ENCODE data around the gene RBL2.

DNA sequence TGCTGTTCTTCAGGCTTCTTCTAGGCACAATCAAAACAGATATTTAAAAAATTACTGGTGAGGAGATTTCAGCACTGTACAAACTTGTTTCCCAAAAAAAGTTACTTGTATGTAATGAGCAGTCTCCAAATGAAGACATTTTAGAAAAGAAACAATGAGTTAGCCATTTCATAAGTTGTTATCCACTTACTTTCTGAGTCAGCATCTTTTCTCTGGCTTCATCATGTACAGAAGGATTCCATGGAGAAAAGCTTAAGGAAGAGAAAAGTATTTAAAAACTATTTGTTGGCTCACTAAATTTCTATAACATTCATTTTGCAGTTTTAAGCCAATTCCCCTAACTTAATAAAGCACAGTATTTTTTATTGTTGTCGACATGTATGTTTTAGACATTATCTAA, 58.2 kb downstream of the RBL2 start:
- TF ChIP-seq POLR2A (IDR thresholded peaks at IDR 0.05) (no peak), EP300 (IDR thresholded peaks at IDR 0.05) (no peak), POLR2AphosphoS5 (IDR thresholded peaks at IDR 0.05) (no peak)
- TF ChIP-seq, protein P1, sequence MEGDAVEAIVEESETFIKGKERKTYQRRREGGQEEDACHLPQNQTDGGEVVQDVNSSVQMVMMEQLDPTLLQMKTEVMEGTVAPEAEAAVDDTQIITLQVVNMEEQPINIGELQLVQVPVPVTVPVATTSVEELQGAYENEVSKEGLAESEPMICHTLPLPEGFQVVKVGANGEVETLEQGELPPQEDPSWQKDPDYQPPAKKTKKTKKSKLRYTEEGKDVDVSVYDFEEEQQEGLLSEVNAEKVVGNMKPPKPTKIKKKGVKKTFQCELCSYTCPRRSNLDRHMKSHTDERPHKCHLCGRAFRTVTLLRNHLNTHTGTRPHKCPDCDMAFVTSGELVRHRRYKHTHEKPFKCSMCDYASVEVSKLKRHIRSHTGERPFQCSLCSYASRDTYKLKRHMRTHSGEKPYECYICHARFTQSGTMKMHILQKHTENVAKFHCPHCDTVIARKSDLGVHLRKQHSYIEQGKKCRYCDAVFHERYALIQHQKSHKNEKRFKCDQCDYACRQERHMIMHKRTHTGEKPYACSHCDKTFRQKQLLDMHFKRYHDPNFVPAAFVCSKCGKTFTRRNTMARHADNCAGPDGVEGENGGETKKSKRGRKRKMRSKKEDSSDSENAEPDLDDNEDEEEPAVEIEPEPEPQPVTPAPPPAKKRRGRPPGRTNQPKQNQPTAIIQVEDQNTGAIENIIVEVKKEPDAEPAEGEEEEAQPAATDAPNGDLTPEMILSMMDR (IDR thresholded peaks at IDR 0.05): no peak

All from sigmoid colon (tissue), 4 donors.